ENCODE results near the gene TSEN15.

TSEN15 gene

DNA sequence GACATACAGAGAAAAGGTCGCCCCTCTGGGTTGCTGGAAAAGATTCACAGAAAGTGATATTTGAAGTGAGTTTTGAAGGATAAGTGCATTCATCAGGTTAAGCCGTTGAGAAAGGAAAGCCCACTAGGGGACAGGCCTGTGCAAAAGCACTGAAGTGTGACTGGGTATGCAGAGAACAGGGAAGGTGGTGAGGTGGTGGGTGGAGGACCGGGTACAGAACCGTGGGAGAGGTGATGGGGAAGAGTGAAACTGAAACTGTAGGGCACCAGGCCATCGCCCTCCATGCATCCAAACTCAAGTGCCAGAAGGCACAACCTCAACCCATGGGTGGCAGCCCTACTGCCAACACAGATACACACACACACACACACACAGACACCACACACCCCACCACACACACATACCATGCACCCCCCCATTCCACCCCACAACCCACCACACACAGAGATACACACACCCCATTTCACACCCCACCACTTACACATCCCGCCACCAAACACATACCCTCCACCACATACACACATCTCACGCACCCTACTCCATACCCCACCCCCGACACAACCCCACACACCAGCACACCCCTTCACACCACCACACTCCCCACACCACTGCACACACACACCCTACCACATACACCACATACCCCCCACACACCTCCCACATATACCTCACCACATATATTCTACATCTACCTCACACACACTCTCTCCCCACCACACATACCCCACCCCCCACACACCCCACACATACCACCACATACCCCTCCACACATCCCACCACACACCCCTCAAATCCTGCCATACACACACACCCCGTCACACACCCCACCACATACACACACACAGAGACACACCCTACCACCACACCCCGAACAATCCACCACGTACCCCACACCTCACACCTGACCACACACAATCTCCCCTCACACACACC, 59.0 kb downstream of the TSEN15 start:
- TF ChIP-seq, protein P1, sequence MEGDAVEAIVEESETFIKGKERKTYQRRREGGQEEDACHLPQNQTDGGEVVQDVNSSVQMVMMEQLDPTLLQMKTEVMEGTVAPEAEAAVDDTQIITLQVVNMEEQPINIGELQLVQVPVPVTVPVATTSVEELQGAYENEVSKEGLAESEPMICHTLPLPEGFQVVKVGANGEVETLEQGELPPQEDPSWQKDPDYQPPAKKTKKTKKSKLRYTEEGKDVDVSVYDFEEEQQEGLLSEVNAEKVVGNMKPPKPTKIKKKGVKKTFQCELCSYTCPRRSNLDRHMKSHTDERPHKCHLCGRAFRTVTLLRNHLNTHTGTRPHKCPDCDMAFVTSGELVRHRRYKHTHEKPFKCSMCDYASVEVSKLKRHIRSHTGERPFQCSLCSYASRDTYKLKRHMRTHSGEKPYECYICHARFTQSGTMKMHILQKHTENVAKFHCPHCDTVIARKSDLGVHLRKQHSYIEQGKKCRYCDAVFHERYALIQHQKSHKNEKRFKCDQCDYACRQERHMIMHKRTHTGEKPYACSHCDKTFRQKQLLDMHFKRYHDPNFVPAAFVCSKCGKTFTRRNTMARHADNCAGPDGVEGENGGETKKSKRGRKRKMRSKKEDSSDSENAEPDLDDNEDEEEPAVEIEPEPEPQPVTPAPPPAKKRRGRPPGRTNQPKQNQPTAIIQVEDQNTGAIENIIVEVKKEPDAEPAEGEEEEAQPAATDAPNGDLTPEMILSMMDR (IDR thresholded peaks at IDR 0.05; ENCODE audit: control insufficient read depth, insufficient read depth, low read depth, low read length, missing control alignments), result peak; percentile 15
- no peak overlapping the region for H3K4me3 ChIP-seq (ENCODE audit: control insufficient read depth, low read depth, low read length)
- DNase-seq (ENCODE audit: low read depth), result no peak

DNA sequence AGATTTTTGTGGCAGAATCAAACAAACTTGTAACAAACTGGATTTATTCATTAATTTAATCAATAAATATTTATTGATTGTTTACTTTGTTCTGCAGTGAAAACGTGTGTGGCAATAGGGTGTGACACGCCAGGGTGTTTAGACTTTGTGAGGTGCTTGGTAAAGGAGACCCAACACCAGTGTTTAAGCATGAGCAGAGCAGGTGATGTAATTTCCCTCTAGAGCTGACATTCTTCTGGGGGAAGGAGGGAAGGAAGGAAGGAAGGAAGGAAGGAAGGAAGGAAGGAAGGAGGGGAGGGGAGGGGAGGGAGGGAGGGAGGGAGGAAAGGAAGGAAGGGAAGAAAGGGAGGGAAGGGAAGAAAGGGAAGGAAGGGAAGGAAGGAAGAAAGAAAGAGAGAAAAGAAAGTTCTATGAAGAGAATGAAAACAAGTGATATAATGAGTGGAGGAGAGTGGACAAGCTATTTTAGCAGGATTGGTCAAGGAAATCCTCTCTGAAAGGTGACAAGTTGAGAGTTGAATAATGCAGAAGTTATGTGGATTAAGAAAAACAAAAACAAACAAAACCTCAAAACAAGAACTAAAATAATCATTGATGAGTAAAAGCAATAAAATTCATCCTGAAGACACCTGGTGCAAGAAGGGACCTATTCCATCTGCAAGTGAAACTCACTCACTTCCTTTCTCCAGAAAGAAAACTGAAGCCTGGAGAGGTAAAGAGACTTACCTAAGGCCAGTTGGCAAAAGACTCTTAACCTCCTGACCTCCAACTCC, 60.8 kb downstream of the TSEN15 start:
- H3K4me3 ChIP-seq (ENCODE audit: control insufficient read depth, low read depth, low read length), result no peak overlapping the region

DNA sequence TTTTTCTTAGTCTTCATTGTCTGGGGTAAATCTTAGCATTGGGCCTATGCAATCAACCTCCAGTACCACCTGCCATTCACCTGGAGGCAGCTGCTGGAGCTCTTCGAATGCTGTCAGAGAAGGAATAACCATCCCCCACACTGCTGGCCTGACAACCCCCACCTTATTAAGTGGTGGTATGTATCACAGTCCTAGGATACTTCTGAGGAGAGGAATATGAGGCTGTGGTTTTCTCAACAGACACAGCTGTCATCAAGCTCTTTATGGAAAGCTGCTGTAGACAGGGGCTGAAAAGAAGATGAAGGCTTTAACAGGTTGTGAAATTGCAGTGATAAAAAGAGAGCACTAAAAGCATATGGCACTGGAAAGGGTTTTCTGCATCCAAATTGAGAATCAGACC, 61.7 kb downstream of the TSEN15 start:
- no peak overlapping the region for H3K4me3 ChIP-seq (ENCODE audit: control insufficient read depth, low read depth, low read length)
- TF ChIP-seq, protein P1 (IDR thresholded peaks at IDR 0.05; ENCODE audit: control insufficient read depth, insufficient read depth, low read depth, low read length, missing control alignments), result no peak
- no peak for DNase-seq (ENCODE audit: low read depth)

More for the DNA sequence above, 60.8 kb downstream of the TSEN15 start:
- TF ChIP-seq, protein P1 (IDR thresholded peaks at IDR 0.05; ENCODE audit: control insufficient read depth, insufficient read depth, low read depth, low read length, missing control alignments), result no peak
- DNase-seq (ENCODE audit: low read depth), result no peak

DNA sequence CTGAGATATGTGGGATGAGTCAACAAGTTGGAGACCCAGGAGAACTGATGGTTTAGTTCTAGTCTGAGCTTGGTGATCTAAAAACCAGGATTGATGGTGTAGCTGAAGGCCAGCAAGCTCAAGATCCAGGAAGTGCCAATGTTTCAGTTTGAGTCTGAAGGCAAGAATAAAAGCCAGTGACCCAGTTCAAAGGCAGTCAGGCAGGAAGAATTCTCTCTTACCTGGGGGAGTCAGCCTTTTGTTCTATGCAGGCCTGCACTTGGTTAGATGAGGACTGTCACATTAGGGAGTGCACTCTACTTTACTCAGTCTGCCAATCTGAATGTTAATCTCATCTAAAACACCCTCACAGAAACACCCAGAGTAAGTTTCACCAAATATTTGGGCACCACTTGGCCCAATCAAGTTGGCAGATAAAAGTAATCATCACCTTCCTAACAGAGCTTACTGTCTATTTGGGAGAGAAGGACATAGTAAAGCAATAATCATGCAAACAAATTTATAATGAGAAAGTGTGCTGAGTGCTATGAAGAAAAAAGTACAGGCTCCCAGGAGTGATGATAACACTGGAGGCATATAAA, 63.4 kb downstream of the TSEN15 start:
- TF ChIP-seq, protein P1 (IDR thresholded peaks at IDR 0.05; ENCODE audit: control insufficient read depth, insufficient read depth, low read depth, low read length, missing control alignments), result no peak
- no peak overlapping the region for H3K4me3 ChIP-seq (ENCODE audit: control insufficient read depth, low read depth, low read length)
- DNase-seq (ENCODE audit: low read depth), result no peak

DNA sequence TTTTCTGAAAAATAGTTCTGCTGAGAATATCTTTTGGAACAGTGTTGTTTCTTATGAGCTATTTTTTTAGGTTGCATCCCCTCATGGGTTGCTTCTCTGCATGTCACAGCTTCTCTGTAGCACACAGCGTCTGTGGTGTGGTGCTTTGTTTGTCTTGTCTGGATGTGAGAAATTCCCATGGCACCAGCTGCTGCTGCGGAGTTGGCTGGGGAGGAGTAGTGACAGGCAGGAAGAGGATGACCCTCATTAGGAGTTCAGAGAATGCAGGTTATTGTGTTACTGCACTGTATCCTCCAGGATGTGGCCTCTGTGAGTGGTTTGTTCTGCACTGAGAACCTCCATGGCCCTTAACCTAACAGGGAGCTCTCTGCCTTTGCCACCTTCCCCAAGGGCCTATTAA, 64.8 kb downstream of the TSEN15 start:
- TF ChIP-seq, protein P1 (IDR thresholded peaks at IDR 0.05; ENCODE audit: control insufficient read depth, insufficient read depth, low read depth, low read length, missing control alignments), result no peak
- no peak overlapping the region for H3K4me3 ChIP-seq (ENCODE audit: control insufficient read depth, low read depth, low read length)
- DNase-seq (ENCODE audit: low read depth), result no peak

DNA sequence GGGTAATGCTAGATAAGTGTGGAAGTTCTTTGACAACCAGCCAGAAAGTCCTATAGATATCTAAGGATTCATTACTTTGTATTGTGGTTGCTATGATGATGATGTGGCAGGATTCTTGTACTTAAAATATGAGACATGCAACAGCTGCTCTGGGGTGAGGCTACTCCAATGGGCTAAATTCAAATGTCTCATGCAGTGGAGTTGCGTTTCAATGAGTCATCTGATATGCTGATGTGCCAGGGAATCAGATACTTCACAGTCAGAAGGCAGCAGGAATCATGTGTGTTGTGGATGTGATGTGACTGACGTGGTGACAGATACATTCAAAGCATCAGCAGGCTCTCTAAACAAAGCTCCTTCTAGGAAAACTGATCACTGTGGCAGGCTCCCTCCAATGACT, 66.5 kb downstream of the TSEN15 start:
- H3K4me3 ChIP-seq (ENCODE audit: control insufficient read depth, low read depth, low read length), result no peak overlapping the region
- TF ChIP-seq, protein P1 (IDR thresholded peaks at IDR 0.05; ENCODE audit: control insufficient read depth, insufficient read depth, low read depth, low read length, missing control alignments), result no peak
- DNase-seq (ENCODE audit: low read depth), result peak; percentile 82
